Measurements from ENCODE around the gene NAXD. TPM values are rescaled to one million over a fixed set of nuclear protein-coding genes. Genes with fewer than 3 reads are reported as not detected.

The NAXD gene
- total and polyA plus RNA-seq, 8 donors, result 17.4 to 56.4 (median 20.8) TPM

GRCh38 chr13:110640591-110641029, 25.3 kb downstream of the NAXD start:
- no peaks in the 10 kb centered on the region for H3K27me3 ChIP-seq
- intact Hi-C loops (cut with DNase I), result no loop called here
- DNase-seq (no peak), ATAC-seq (peak in 1 of 4 donors; percentile 4), FAIRE-seq (no peak)
- H3K36me3 ChIP-seq, result peaks cover 5 to 61% (median 26%) of the 10 kb centered on the region in 3 donors
- no peak for TF ChIP-seq CTCF (IDR thresholded peaks at IDR 0.05)
- no peak overlapping the region for H3K27ac ChIP-seq
- H3K9me3 ChIP-seq, result no peaks in the 10 kb centered on the region
- 71 to 83% methylated on average over 12 to 13 of the region's 13 CpGs for WGBS, 2 donors
- no peak overlapping the region for H3K4me3 ChIP-seq
- peaks cover 0 to 4% (median 0%) of the 10 kb centered on the region in 3 donors for H3K4me1 ChIP-seq

- H3K36me3 ChIP-seq, result peaks cover 5 to 54% (median 19%) of the 10 kb centered on the region in 3 donors
- no peak for ATAC-seq
- intact Hi-C loops (cut with DNase I), result no loop called here
These were observed 26.0 kb downstream of the NAXD start for GRCh38 chr13:110641055-110642015.

GRCh38 chr13:110642291-110642981, 27.1 kb downstream of the NAXD start:
- intact Hi-C loops (cut with DNase I), result no loop called here
- WGBS, 2 donors, result 93 to 94% methylated on average over 40 of the region's 40 CpGs
- Histone ChIP-seq H3K4me1 (peaks cover 0 to 4% (median 0%) of the 10 kb centered on the region in 3 donors), H3K27me3 (no peaks in the 10 kb centered on the region), H3K27ac (no peak overlapping the region), H3K9me3 (no peaks in the 10 kb centered on the region), H3K4me3 (no peak overlapping the region), H3K36me3 (peaks cover 2 to 43% (median 10%) of the 10 kb centered on the region in 3 donors)
- DNase-seq (no peak), FAIRE-seq (no peak), ATAC-seq (no peak)
- no peak for TF ChIP-seq CTCF (IDR thresholded peaks at IDR 0.05)

More at GRCh38 chr13:110641055-110642015, 26.0 kb downstream of the NAXD start:
- Histone ChIP-seq H3K27ac (no peak overlapping the region), H3K4me3 (no peak overlapping the region), H3K27me3 (no peaks in the 10 kb centered on the region), H3K9me3 (no peaks in the 10 kb centered on the region), H3K4me1 (peaks cover 0 to 4% (median 0%) of the 10 kb centered on the region in 3 donors)
- FAIRE-seq (no peak), DNase-seq (no peak)
- no peak for TF ChIP-seq CTCF (IDR thresholded peaks at IDR 0.05)
- 82 to 83% methylated on average over 29 of the region's 29 CpGs for WGBS, 2 donors

- H3K27me3 ChIP-seq, result no peaks in the 10 kb centered on the region
- H3K9me3 ChIP-seq, result no peaks in the 10 kb centered on the region
- no peak for TF ChIP-seq CTCF (IDR thresholded peaks at IDR 0.05)
- WGBS, 2 donors, result 69 to 72% methylated on average over 11 of the region's 11 CpGs
- no peak for FAIRE-seq
- intact Hi-C loops (cut with DNase I), result no loop called here
- no peak overlapping the region for H3K4me3 ChIP-seq
- no peak for ATAC-seq
- H3K27ac ChIP-seq, result no peak overlapping the region
- H3K36me3 ChIP-seq, result peaks cover 2 to 35% (median 7%) of the 10 kb centered on the region in 3 donors
- no peak for DNase-seq
- H3K4me1 ChIP-seq, result peaks cover 0 to 4% (median 0%) of the 10 kb centered on the region in 3 donors
These were observed 28.0 kb downstream of the NAXD start for GRCh38 chr13:110643324-110643723.
